NCI-H226 (cell line): Measurements from ENCODE around the gene SMO.
"Not testable (repeated sequence)": the region's sequence is repeated elsewhere in the genome, so short reads cannot be mapped to it uniquely, and the experiment has no call there.

Experiments used
- DNase-seq: peaks from one replicate; pipeline ENCODE4 v3.0.0-alpha.2; 2015

The SMO gene

GRCh38 chr7:129240119-129240820 lies 51.8 kb downstream of the SMO start:
- DNase-seq, result no peak

DNA sequence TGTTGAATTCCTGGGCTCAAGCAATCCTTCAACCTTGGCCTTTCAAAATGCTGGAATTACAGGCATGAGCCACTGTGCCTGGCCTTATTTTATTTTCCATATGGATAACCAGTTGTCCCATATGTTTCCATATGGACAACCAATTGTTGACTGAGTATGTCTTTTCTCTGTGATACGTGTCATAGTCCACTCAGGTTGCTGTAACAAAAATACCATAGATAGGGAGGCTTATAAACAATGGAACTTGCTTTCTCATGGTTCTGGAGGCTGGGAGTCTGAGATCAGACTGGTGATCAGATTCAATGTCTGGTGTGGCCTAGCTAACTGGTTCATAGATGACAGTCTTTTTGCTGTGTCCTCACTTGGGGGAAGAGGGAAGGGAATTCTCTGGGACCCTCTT lies 55.8 kb downstream of the SMO start:
- no peak for DNase-seq

DNA sequence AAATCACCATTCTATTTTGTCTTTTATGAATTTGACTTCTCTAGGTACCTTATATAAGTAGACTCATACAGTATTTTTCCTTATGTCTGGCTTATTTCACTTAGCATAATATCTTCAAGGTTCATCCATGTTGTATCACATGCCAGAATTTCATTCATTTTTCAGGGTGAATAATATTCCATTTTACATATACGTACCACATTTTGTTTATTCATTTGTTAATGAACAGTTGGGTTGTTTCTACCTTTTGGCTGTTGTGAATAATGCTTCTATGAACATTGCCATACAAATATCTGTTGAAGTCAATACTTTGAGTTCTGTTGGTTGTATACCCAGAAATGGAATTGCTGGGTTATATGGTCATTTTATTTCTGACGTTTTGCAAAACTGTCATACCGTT lies 57.1 kb downstream of the SMO start:
- DNase-seq, result no peak

GRCh38 chr7:129247087-129247486 lies 58.7 kb downstream of the SMO start:
- DNase-seq, result no peak

DNA sequence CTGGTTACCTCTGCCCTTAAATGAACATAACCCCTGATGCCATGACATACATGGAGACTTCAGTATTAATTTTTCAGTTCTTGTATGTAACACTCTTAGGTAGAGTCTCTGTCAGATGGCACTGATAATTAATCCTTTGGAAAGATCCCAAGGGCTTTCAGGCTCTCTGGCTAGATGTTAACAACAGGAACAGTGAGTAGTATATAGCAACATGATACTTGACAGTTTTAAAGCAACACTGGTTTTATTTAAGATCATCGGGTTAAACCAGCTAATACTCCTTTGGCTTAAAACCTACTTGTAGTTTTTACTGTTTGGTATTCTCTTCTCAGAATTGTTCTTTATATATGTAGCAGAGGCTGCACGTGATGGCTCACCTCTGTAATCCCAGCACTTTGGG lies 63.7 kb downstream of the SMO start:
- DNase-seq, result no peak

- DNase-seq, result not testable (repeated sequence)
Observed at GRCh38 chr7:129252603-129253002, 64.2 kb downstream of the SMO start.

DNA sequence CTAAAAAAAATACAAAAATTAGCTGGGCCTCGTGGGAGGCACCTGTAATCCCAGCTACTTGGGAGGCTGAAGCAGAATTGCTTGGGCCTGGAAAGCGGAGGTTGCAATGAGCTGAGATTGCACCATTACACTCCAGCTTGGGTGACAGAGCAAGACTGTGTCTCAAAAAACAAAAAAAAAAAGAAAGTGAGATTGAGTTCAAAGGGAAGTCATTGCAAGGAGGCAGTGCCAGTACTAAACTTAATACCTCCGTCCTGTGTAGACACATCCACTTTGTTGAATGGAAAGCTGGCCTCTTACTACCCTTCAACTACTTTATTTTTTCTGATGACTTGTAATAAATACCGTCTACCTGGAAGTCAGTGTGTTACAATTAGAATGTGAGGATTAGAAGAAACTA lies 67.4 kb downstream of the SMO start:
- no peak for DNase-seq

GRCh38 chr7:129256221-129256620 lies 67.8 kb downstream of the SMO start:
- DNase-seq, result no peak

DNA sequence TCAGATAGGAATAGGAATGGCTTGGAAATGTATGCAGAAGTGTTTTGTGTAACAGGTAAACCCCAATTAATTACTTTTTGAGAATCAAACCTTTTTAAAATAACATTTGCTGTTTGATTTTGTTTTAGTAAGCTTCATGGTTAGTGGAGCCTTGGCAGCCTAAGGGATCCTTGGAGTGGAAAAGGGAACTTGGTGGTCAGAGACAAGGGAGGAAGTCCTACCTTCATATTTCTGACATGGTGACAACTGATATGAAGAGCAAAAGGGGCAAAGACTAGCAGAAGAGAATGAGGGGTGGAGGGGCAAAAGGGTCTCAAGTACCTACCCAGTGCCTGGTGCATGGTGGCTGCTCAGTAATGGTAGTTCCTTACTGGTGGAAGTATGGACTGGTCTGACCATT lies 68.7 kb downstream of the SMO start:
- DNase-seq, result no peak

DNA sequence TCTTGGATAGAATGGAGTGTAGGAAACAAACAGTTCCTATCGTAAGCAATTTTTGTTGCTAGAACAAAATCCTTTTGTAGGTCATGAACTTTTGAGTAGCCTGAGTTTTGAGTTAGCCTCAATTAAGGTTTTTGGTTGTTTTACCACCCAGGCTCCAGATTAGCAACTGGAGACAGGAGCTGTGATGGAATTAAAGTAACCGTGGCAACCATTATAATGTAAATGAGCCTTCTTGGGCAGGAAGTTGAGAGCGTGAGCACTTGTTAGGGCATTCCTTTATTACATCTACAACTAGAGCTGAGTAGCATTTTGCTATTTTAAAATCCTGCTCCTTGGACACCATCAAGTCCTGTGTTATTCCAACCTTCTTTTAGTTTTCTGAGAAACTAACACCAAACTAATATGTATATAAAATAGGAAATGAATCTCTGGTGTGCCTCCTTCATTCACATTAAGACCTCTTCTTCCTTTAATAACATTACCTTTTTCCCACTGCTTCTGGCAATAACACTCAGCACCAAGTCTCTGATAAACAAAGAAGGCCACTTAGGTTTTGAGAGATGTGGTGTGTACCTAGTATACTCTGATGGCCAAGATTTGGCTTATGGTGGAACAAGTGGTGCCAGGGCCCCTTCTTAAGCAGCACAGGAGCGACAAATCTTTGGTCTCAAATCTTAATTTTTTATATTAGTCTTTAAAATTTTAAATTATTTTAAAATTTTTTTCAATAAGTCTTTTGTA lies 70.4 kb downstream of the SMO start:
- DNase-seq, result no peak

DNA sequence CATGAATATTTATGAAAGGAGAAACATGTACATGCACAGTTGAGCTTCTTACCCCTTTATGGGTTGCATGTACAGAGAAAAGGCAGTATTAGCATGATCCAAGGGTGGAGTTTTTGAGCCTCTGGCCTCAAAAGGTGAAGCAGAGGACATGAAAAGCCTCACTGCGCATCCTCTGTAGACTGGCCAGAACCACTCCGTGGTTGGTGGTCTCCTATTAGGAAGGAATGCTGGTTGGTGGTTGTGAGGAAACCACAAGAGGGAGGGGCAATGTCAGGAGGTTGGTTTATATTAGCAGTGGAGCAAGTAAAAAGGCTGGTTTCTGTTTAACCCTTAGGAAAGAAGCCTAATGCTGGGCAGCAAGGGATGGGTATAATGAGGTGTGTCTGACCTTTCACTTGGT lies 73.9 kb downstream of the SMO start:
- DNase-seq, result no peak
